Effector memory CD8-positive, alpha-beta T cell (primary cell): ENCODE measurements around the gene FOXL1.

Source experiments
- ATAC-seq: fragments of 150-1000 bp; cut with Tn5 transposase; replicated peaks from 2 replicates; pipeline ENCODE4 v1.10.0; 2021; ENCODE audit warnings: mild to moderate bottlenecking, moderate library complexity
- DNase-seq, 3 experiments: peaks; one replicate each; pipeline ENCODE4 v3.0.0; 2021
- H3K27ac Mint-ChIP-seq, 2 donors: one replicate each; pipeline ENCODE4 v1.8.0; 2022; ENCODE audit warnings: mild to moderate bottlenecking in 2 of 2, mixed read lengths in 2 of 2, moderate library complexity in 2 of 2
- H3K27me3 Mint-ChIP-seq, 2 donors: one replicate each; pipeline ENCODE4 v1.8.0; 2022; ENCODE audit warnings: mixed read lengths in 2 of 2
- H3K36me3 Mint-ChIP-seq: one replicate; pipeline ENCODE4 v1.8.0; 2022; ENCODE audit warnings: mild to moderate bottlenecking, moderate library complexity, mixed read lengths; ENCODE audit not compliant: insufficient read depth
- H3K4me1 Mint-ChIP-seq, 2 donors: one replicate each; pipeline ENCODE4 v1.8.0; 2022; ENCODE audit warnings: low read depth in 2 of 2, mixed read lengths in 2 of 2
- H3K4me3 Mint-ChIP-seq, 2 donors: one replicate each; pipeline ENCODE4 v1.8.0; 2022; ENCODE audit warnings: mild to moderate bottlenecking in 2 of 2, mixed read lengths in 2 of 2, moderate library complexity in 2 of 2
- H3K9me3 Mint-ChIP-seq, 2 donors: one replicate each; pipeline ENCODE4 v1.8.0; 2022; ENCODE audit warnings: mixed read lengths in 2 of 2

The FOXL1 gene

GRCh38 chr16:86601356-86601755 lies 23.0 kb downstream of the FOXL1 start:
- Mint-ChIP-seq H3K36me3 (no peaks in the 10 kb centered on the region), H3K4me3 (no peak overlapping the region), H3K27ac (no peak overlapping the region), H3K9me3 (no peaks in the 10 kb centered on the region), H3K4me1 (peaks cover 7 to 15% of the 10 kb centered on the region in 2 donors), H3K27me3 (peaks cover 44 to 72% of the 10 kb centered on the region in 2 donors)
- ATAC-seq (no peak), DNase-seq (no peak)

- H3K4me1 Mint-ChIP-seq, result peaks cover 7 to 15% of the 10 kb centered on the region in 2 donors
- DNase-seq (no peak), ATAC-seq (no peak)
- no peak overlapping the region for H3K27ac Mint-ChIP-seq
- H3K9me3 Mint-ChIP-seq, result no peaks in the 10 kb centered on the region
- H3K27me3 Mint-ChIP-seq, result peaks cover 44 to 63% of the 10 kb centered on the region in 2 donors
- no peaks in the 10 kb centered on the region for H3K36me3 Mint-ChIP-seq
- H3K4me3 Mint-ChIP-seq, result no peak overlapping the region
Measured at GRCh38 chr16:86602521-86602920, 24.2 kb downstream of the FOXL1 start.

DNA sequence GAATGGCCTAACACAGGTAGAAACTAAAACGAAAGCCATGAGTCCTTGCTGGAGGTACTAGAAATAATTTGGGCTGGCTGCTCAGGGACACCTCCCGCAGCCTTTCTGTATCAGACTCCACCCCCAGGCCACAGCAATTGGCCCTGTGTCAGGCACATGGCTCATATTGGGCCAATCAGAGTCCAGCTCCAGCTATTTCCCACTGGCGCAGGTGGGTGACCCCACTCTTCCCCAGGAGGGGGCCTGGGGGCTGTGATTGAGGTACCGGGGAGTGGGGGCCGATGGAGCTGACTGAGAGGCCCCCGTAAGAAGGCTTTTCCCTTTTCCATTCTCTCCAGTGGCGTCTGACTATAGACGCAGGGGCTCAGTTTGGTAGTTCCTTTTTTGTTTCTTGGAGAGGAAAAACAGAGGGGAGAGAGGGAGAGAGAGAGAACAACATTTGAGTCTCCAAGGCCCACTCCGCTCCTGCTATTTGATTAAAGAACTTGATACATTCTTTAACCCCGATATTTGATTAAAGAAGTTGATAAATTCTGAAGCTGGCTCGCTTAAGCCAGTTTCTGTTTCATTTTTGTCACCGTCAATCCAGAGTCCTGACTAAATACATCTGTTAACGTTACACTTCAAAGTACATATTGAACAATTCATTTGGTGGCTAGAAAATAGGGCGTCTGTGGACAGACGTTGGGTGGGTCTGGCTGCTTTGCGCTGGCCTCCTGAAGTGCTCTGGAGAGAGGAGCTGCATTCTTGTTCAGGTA lies 26.3 kb downstream of the FOXL1 start:
- Mint-ChIP-seq H3K4me1 (peaks cover 7 to 11% of the 10 kb centered on the region in 2 donors), H3K36me3 (no peaks in the 10 kb centered on the region), H3K27ac (peak overlapping the region; percentile 81 to 95), H3K9me3 (no peaks in the 10 kb centered on the region), H3K4me3 (peak overlapping the region; percentile 84 to 89), H3K27me3 (peaks cover 33 to 57% of the 10 kb centered on the region in 2 donors)
- DNase-seq, result peak; percentile 13 to 24 (median 22)
- peak; percentile 95 for ATAC-seq

GRCh38 chr16:86605950-86606349 lies 27.6 kb downstream of the FOXL1 start:
- Mint-ChIP-seq H3K27ac (no peak overlapping the region), H3K9me3 (no peaks in the 10 kb centered on the region), H3K27me3 (peaks cover 35 to 64% of the 10 kb centered on the region in 2 donors), H3K4me3 (peak overlapping the region; percentile 53 to 89), H3K36me3 (no peaks in the 10 kb centered on the region), H3K4me1 (peaks cover 7 to 11% of the 10 kb centered on the region in 2 donors)
- DNase-seq (no peak), ATAC-seq (no peak)

DNA sequence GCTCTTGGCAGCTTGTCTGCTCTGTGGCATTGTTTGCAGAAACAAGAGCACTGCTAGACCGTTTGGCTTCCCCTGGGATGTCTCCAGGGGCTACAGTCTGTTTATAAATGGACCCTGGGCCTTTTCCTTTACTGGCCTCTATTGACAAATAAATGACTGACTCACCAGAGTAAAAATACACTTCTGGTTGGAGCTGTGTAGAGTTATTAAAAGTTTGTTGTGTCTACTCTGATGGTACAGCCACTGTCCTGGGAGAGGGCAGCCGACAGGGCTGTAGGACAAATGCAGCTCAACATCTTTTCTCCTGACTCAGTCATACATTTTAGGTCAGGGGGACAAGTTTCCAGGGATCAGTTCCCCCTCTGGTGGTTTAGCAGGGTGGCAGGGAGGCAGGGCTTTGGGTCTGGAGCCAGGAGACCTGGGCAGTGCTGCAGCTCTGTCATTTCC lies 30.0 kb downstream of the FOXL1 start:
- Mint-ChIP-seq H3K4me1 (peaks cover 7 to 11% of the 10 kb centered on the region in 2 donors), H3K27me3 (peaks cover 25 to 57% of the 10 kb centered on the region in 2 donors), H3K4me3 (no peak overlapping the region), H3K36me3 (no peaks in the 10 kb centered on the region), H3K27ac (no peak overlapping the region), H3K9me3 (no peaks in the 10 kb centered on the region)
- ATAC-seq, result no peak
- DNase-seq, result no peak

- peaks cover 7 to 11% of the 10 kb centered on the region in 2 donors for H3K4me1 Mint-ChIP-seq
- peaks cover 25 to 50% of the 10 kb centered on the region in 2 donors for H3K27me3 Mint-ChIP-seq
- no peak for DNase-seq
- H3K9me3 Mint-ChIP-seq, result no peaks in the 10 kb centered on the region
- no peaks in the 10 kb centered on the region for H3K36me3 Mint-ChIP-seq
- H3K27ac Mint-ChIP-seq, result no peak overlapping the region
- H3K4me3 Mint-ChIP-seq, result no peak overlapping the region
- no peak for ATAC-seq
Measured at GRCh38 chr16:86609115-86609514, 30.8 kb downstream of the FOXL1 start.

GRCh38 chr16:86609661-86610060 lies 31.3 kb downstream of the FOXL1 start:
- Mint-ChIP-seq H3K36me3 (no peaks in the 10 kb centered on the region), H3K4me3 (no peak overlapping the region), H3K9me3 (no peaks in the 10 kb centered on the region), H3K27me3 (peaks cover 21 to 45% of the 10 kb centered on the region in 2 donors), H3K4me1 (peaks cover 4 to 5% of the 10 kb centered on the region in 2 donors), H3K27ac (no peak overlapping the region)
- no peak for DNase-seq
- no peak for ATAC-seq

- Mint-ChIP-seq H3K4me1 (no peaks in the 10 kb centered on the region), H3K4me3 (no peak overlapping the region), H3K36me3 (no peaks in the 10 kb centered on the region), H3K27ac (no peak overlapping the region), H3K9me3 (no peaks in the 10 kb centered on the region), H3K27me3 (peaks cover 21 to 51% of the 10 kb centered on the region in 2 donors)
- DNase-seq (no peak), ATAC-seq (no peak)
Measured at GRCh38 chr16:86610779-86611524, 32.6 kb downstream of the FOXL1 start.

DNA sequence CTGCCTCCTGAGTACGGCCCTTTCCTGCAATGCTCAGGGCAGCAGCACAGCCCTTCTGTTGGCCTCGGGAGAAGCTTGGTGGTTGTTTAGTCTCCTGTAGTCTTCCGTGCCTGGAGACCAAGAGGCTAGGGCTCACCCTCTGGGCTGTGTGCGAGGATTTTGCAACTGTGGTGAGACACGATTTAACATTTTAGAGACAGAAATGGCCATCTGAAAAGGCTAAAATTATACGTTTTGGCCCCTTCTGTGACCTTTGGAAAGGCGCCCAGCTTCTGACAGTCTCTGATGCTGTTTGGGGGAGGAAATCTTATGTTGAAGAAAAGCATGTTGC lies 33.1 kb downstream of the FOXL1 start:
- ATAC-seq, result no peak
- no peaks in the 10 kb centered on the region for H3K9me3 Mint-ChIP-seq
- no peaks in the 10 kb centered on the region for H3K4me1 Mint-ChIP-seq
- no peaks in the 10 kb centered on the region for H3K36me3 Mint-ChIP-seq
- no peak overlapping the region for H3K27ac Mint-ChIP-seq
- DNase-seq, result no peak
- no peak overlapping the region for H3K4me3 Mint-ChIP-seq
- H3K27me3 Mint-ChIP-seq, result peaks cover 21 to 51% of the 10 kb centered on the region in 2 donors

GRCh38 chr16:86611941-86612340 lies 33.6 kb downstream of the FOXL1 start:
- no peak overlapping the region for H3K4me3 Mint-ChIP-seq
- DNase-seq (no peak), ATAC-seq (no peak)
- no peaks in the 10 kb centered on the region for H3K9me3 Mint-ChIP-seq
- no peaks in the 10 kb centered on the region for H3K4me1 Mint-ChIP-seq
- no peak overlapping the region for H3K27ac Mint-ChIP-seq
- H3K36me3 Mint-ChIP-seq, result no peaks in the 10 kb centered on the region
- peaks cover 21 to 51% of the 10 kb centered on the region in 2 donors for H3K27me3 Mint-ChIP-seq

DNA sequence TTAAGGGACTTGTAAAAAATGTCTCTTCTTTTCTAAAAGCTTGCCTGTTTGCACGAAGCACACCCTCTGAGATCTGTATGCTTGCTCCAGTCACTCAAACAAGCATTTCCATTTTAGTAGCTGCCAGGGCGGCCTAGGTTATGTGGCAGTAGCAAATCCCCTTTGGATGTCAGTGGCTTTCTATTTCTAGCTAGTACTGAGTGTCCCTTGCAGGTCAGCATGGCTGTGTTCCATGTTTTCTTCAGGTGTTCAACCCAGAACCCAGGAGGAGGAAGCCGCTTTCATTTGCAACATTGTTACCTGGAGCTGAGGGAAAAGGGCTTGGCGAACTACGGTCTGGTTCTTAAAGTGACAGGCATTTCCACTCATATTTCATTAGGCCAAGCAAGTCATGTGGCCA lies 36.4 kb downstream of the FOXL1 start:
- Mint-ChIP-seq H3K27me3 (peaks cover 16 to 51% of the 10 kb centered on the region in 2 donors), H3K36me3 (no peaks in the 10 kb centered on the region), H3K9me3 (no peaks in the 10 kb centered on the region), H3K27ac (no peak overlapping the region), H3K4me1 (no peaks in the 10 kb centered on the region), H3K4me3 (no peak overlapping the region)
- ATAC-seq (no peak), DNase-seq (no peak)

DNA sequence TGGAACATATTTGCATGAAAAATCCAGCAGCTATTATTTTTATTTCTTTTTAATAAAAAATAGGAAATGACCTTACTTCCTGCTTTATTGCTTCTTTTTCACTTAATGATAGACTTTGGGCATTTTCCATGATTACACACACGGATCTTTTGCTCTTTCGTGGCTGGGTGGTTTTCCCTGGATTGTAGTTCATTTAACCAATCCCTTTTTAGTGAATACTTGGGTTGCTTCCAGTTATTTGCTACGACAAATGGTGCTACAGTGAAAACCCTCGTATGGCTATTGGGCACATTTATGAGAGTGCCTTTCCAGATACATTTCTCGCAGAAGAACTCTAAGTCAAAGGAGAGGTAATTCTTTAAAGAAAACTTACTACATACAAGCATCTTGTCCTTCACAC lies 38.6 kb downstream of the FOXL1 start:
- DNase-seq (no peak), ATAC-seq (no peak)
- no peaks in the 10 kb centered on the region for H3K36me3 Mint-ChIP-seq
- H3K9me3 Mint-ChIP-seq, result no peaks in the 10 kb centered on the region
- peaks cover 13 to 39% of the 10 kb centered on the region in 2 donors for H3K27me3 Mint-ChIP-seq
- no peak overlapping the region for H3K4me3 Mint-ChIP-seq
- no peak overlapping the region for H3K27ac Mint-ChIP-seq
- H3K4me1 Mint-ChIP-seq, result no peaks in the 10 kb centered on the region

DNA sequence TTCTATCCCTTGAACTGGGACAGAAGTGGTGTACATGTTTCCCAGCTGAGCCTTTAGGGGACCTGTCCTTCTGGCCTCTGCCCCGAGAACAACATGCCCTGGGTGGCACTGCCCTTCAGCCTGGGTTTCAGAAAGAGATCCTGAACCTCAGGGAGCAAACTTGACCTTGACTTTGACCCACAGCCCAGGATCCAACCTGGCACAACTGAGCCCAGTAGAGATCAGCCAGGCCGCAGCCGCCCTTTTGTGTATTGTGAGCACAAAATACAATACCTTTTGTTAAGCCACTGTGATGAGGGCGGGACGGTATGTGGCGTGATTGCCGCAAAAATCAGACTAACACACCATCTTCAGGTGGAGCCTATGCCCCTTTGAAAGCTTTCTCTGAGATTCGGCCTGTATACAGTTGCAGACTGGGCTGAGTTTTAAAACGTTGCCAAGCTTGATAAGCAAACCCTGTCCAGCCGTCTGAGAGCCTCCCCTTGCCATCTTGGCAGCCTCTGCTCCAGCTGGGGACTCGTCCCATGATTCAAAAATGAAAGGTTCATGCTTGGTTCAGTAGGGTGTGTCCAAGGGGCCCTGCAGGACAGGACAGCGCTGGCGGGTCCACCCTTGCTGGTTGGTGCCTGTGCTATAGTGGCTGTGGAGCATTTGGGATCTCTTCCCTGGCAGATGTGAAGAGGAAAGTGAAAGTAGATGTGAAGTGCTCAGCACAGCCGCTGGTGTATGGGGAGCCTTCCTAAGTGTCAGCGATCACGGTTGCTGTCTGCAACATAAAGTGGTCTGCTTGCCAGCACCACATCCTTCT lies 40.3 kb downstream of the FOXL1 start:
- DNase-seq (no peak), ATAC-seq (no peak)
- Mint-ChIP-seq H3K4me3 (no peak overlapping the region), H3K27ac (peak overlapping the region in 1 of 2 donors; percentile 19), H3K4me1 (no peaks in the 10 kb centered on the region), H3K9me3 (no peaks in the 10 kb centered on the region), H3K27me3 (peaks cover 24 to 41% of the 10 kb centered on the region in 2 donors), H3K36me3 (no peaks in the 10 kb centered on the region)
